ENCODE measurements around the gene PIPOX. TPM values are rescaled to one million over a fixed set of nuclear protein-coding genes. Genes with fewer than 3 reads are reported as not detected.

Gene PIPOX
- total RNA-seq, 2 donors from 2014 or later, result 4.3 to 7.8 TPM

- Histone ChIP-seq H3K4me1 (ENCODE audit: control insufficient read depth in 1 of 2, low read depth in 2 of 2) (no peaks in the 10 kb centered on the region), H3K4me3 (no peak overlapping the region)
- no peak for ATAC-seq (ENCODE audit: insufficient number of reproducible peaks, low FRiP score, low read depth)
Measured at GRCh38 chr17:29048440-29049368, 5.8 kb downstream of the PIPOX start.

GRCh38 chr17:29049541-29050145, 6.7 kb downstream of the PIPOX start:
- TF ChIP-seq CTCF (IDR thresholded peaks at IDR 0.05), result no peak
- Histone ChIP-seq H3K9me3 (no peaks in the 10 kb centered on the region), H3K36me3 (no peaks in the 10 kb centered on the region), H3K27ac (no peak overlapping the region), H3K27me3 (replicated peaks; ENCODE audit: insufficient read depth) (no peaks in the 10 kb centered on the region), H3K4me1 (ENCODE audit: control insufficient read depth in 1 of 2, low read depth in 2 of 2) (no peaks in the 10 kb centered on the region), H3K4me3 (no peak overlapping the region)
- ATAC-seq (ENCODE audit: insufficient number of reproducible peaks, low FRiP score, low read depth), result no peak
- no peak for DNase-seq (ENCODE audit: low spot score)

More at GRCh38 chr17:29048440-29049368, 5.8 kb downstream of the PIPOX start:
- Histone ChIP-seq H3K9me3 (no peaks in the 10 kb centered on the region), H3K27ac (no peak overlapping the region), H3K27me3 (replicated peaks; ENCODE audit: insufficient read depth) (no peaks in the 10 kb centered on the region), H3K36me3 (no peaks in the 10 kb centered on the region)
- DNase-seq (ENCODE audit: low spot score), result no peak
- no peak for TF ChIP-seq CTCF (IDR thresholded peaks at IDR 0.05)

- no peak for ATAC-seq (ENCODE audit: insufficient number of reproducible peaks, low FRiP score, low read depth)
- H3K9me3 ChIP-seq, result no peaks in the 10 kb centered on the region
- H3K27me3 ChIP-seq (replicated peaks; ENCODE audit: insufficient read depth), result no peaks in the 10 kb centered on the region
- DNase-seq (ENCODE audit: low spot score), result no peak
- no peaks in the 10 kb centered on the region for H3K4me1 ChIP-seq (ENCODE audit: control insufficient read depth in 1 of 2, low read depth in 2 of 2)
- no peak overlapping the region for H3K4me3 ChIP-seq
- no peak overlapping the region for H3K27ac ChIP-seq
- H3K36me3 ChIP-seq, result no peaks in the 10 kb centered on the region
- TF ChIP-seq CTCF (IDR thresholded peaks at IDR 0.05), result no peak
Measured at GRCh38 chr17:29050176-29050575, 7.2 kb downstream of the PIPOX start.

GRCh38 chr17:29051194-29051593, 8.3 kb downstream of the PIPOX start:
- H3K4me1 ChIP-seq (ENCODE audit: control insufficient read depth in 1 of 2, low read depth in 2 of 2), result no peaks in the 10 kb centered on the region
- DNase-seq (ENCODE audit: low spot score), result no peak
- no peak for TF ChIP-seq CTCF (IDR thresholded peaks at IDR 0.05)
- H3K4me3 ChIP-seq, result no peak overlapping the region
- ATAC-seq (ENCODE audit: insufficient number of reproducible peaks, low FRiP score, low read depth), result no peak
- H3K36me3 ChIP-seq, result no peaks in the 10 kb centered on the region
- no peaks in the 10 kb centered on the region for H3K9me3 ChIP-seq
- H3K27me3 ChIP-seq (replicated peaks; ENCODE audit: insufficient read depth), result no peaks in the 10 kb centered on the region
- no peak overlapping the region for H3K27ac ChIP-seq

- no peaks in the 10 kb centered on the region for H3K36me3 ChIP-seq
- no peaks in the 10 kb centered on the region for H3K27me3 ChIP-seq (replicated peaks; ENCODE audit: insufficient read depth)
- H3K4me3 ChIP-seq, result no peak overlapping the region
- no peak overlapping the region for H3K27ac ChIP-seq
- no peaks in the 10 kb centered on the region for H3K9me3 ChIP-seq
- DNase-seq (ENCODE audit: low spot score), result no peak
- no peak for TF ChIP-seq CTCF (IDR thresholded peaks at IDR 0.05)
- no peaks in the 10 kb centered on the region for H3K4me1 ChIP-seq (ENCODE audit: control insufficient read depth in 1 of 2, low read depth in 2 of 2)
- no peak for ATAC-seq (ENCODE audit: insufficient number of reproducible peaks, low FRiP score, low read depth)
Measured at GRCh38 chr17:29051731-29052130, 8.8 kb downstream of the PIPOX start.

Measured in thoracic aorta (tissue), 2 donors.